Stimulated activated CD8-positive, alpha-beta memory T cell treated with anti-CD3 and anti-CD28 coated beads, Interleukin-2, amount 100 ng/mL, for 48 hours (primary cell): Measurements from ENCODE around the gene FLG2.
"Not testable (repeated sequence)": the region's sequence is repeated elsewhere in the genome, so short reads cannot be mapped to it uniquely, and the experiment has no call there.

ENCODE experiments used
- DNase-seq, 2 donors: peaks; one replicate each; pipeline ENCODE4 v3.0.0-alpha.2; 2020; ENCODE audit warnings: low read depth in 2 of 2

The FLG2 gene

GRCh38 chr1:152313319-152313801 lies 46.4 kb downstream of the FLG2 start:
- no peak for DNase-seq

- not testable (repeated sequence) for DNase-seq
Observed at GRCh38 chr1:152312169-152312568, 47.6 kb downstream of the FLG2 start.

- no peak for DNase-seq
Observed at GRCh38 chr1:152309955-152310354, 49.9 kb downstream of the FLG2 start.

GRCh38 chr1:152309320-152309901 lies 50.4 kb downstream of the FLG2 start:
- not testable (repeated sequence) for DNase-seq

- DNase-seq = not testable (repeated sequence)
Observed at GRCh38 chr1:152308758-152309157, 51.0 kb downstream of the FLG2 start.

- DNase-seq = not testable (repeated sequence)
Observed at GRCh38 chr1:152307970-152308369, 51.8 kb downstream of the FLG2 start.

- DNase-seq = not testable (repeated sequence)
Observed at GRCh38 chr1:152306123-152306522, 53.7 kb downstream of the FLG2 start.

- DNase-seq = not testable (repeated sequence)
Observed at GRCh38 chr1:152304773-152305172, 55.0 kb downstream of the FLG2 start.

GRCh38 chr1:152303139-152303872 lies 56.5 kb downstream of the FLG2 start:
- DNase-seq = not testable (repeated sequence)
